ENCODE results near the gene MINK1.
"Not testable (repeated sequence)": the region's sequence is repeated elsewhere in the genome, so short reads cannot be mapped to it uniquely, and the experiment has no call there.

The MINK1 gene

GRCh38 chr17:4852567-4853207, 19.5 kb downstream of the MINK1 start:
- Mint-ChIP-seq H3K9me3 (no peaks in the 10 kb centered on the region), H3K27me3 (ENCODE audit: low read depth) (no peaks in the 10 kb centered on the region), H3K36me3 (ENCODE audit: low read depth) (peaks cover 5% of the 10 kb centered on the region), H3K4me1 (peaks cover 35% of the 10 kb centered on the region), H3K4me3 (no peak overlapping the region), H3K27ac (peak overlapping the region; percentile 53 to 81 (median 80))
- no peak for TF ChIP-seq CTCF (IDR thresholded peaks at IDR 0.05; ENCODE audit: unreplicated experiment in 3 of 3)

- Mint-ChIP-seq H3K4me3 (no peak overlapping the region), H3K36me3 (ENCODE audit: low read depth) (peaks cover 5% of the 10 kb centered on the region), H3K4me1 (peaks cover 35% of the 10 kb centered on the region), H3K27me3 (ENCODE audit: low read depth) (no peaks in the 10 kb centered on the region), H3K9me3 (no peaks in the 10 kb centered on the region), H3K27ac (no peak overlapping the region)
- no peak for TF ChIP-seq CTCF (IDR thresholded peaks at IDR 0.05; ENCODE audit: unreplicated experiment in 3 of 3)
Measured at GRCh38 chr17:4853208-4853671, 20.1 kb downstream of the MINK1 start.

GRCh38 chr17:4854111-4854681, 21.1 kb downstream of the MINK1 start:
- Mint-ChIP-seq H3K4me3 (no peak overlapping the region), H3K27ac (peak overlapping the region; percentile 81 to 90 (median 88)), H3K27me3 (ENCODE audit: low read depth) (no peaks in the 10 kb centered on the region), H3K36me3 (ENCODE audit: low read depth) (peaks cover 5% of the 10 kb centered on the region), H3K4me1 (peaks cover 44% of the 10 kb centered on the region), H3K9me3 (no peaks in the 10 kb centered on the region)
- no peak for TF ChIP-seq CTCF (IDR thresholded peaks at IDR 0.05; ENCODE audit: unreplicated experiment in 3 of 3)

- Mint-ChIP-seq H3K36me3 (ENCODE audit: low read depth) (peaks cover 8% of the 10 kb centered on the region), H3K4me3 (no peak overlapping the region), H3K27ac (peak overlapping the region in 2 of 3 experiments; percentile 23 to 47), H3K27me3 (ENCODE audit: low read depth) (no peaks in the 10 kb centered on the region), H3K4me1 (peaks cover 53% of the 10 kb centered on the region), H3K9me3 (no peaks in the 10 kb centered on the region)
- TF ChIP-seq CTCF (IDR thresholded peaks at IDR 0.05; ENCODE audit: unreplicated experiment in 3 of 3), result no peak
Measured at GRCh38 chr17:4856271-4856936, 23.3 kb downstream of the MINK1 start.

GRCh38 chr17:4856937-4857314, 23.8 kb downstream of the MINK1 start:
- no peak overlapping the region for H3K4me3 Mint-ChIP-seq
- H3K36me3 Mint-ChIP-seq (ENCODE audit: low read depth), result peaks cover 10% of the 10 kb centered on the region
- no peaks in the 10 kb centered on the region for H3K9me3 Mint-ChIP-seq
- peaks cover 51% of the 10 kb centered on the region for H3K4me1 Mint-ChIP-seq
- TF ChIP-seq CTCF (IDR thresholded peaks at IDR 0.05; ENCODE audit: unreplicated experiment in 3 of 3), result no peak
- no peaks in the 10 kb centered on the region for H3K27me3 Mint-ChIP-seq (ENCODE audit: low read depth)
- peak overlapping the region in 1 of 3 experiments; percentile 23 for H3K27ac Mint-ChIP-seq

GRCh38 chr17:4857347-4857746, 24.2 kb downstream of the MINK1 start:
- H3K4me3 Mint-ChIP-seq; H3K9me3 Mint-ChIP-seq; H3K27me3 Mint-ChIP-seq (ENCODE audit: low read depth): not testable (repeated sequence)
- peak overlapping the region in 2 of 3 experiments; percentile 20 to 21 for H3K27ac Mint-ChIP-seq
- peaks cover 46% of the 10 kb centered on the region for H3K4me1 Mint-ChIP-seq
- H3K36me3 Mint-ChIP-seq (ENCODE audit: low read depth), result peaks cover 12% of the 10 kb centered on the region
